ENCODE measurements around the gene DTX1. TPM values are rescaled to one million over a fixed set of nuclear protein-coding genes. Genes with fewer than 3 reads are reported as not detected.
A peak's percentile ranks its signal among the peaks of the same experiment; 100 is the strongest.

The DTX1 gene
- total and polyA plus RNA-seq, 2 of the 8 experiments (the other 6 are each of a cell fraction or from before 2014, with no cell fraction given), result 4.7 to 6.9 TPM

DNA sequence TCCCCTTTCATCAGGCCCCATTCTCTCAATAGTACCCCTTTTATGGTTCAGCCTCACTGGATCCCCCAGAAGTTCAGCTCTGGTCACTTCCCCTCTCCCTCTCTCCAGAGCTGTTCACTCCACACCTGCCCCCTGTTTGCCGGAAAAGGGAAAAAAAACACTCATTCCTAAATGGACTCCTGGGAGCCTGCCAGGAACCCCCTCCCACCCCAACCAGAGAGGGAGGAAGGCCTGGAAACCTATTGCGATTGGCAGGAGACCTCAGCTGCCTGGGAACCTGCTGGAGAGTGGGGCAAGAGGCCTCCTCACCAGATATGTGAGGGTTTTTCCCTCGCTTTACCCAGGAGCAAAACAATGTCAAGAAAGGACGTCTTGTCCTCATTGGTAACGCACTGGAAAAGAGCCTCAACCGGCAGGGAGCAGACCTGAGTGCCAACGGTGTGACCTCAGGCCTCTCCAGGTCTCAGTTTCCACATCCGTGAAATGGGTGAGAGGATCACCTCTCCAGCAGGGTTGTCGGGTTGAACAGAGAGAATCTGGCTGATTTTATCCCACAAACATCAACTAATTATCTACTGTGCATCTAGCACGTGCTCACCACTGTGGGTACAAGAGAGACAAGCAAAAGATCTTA, 4.6 kb downstream of the DTX1 start:
- Histone ChIP-seq H3K27me3 (replicated peaks in 1 of 4; ENCODE audit: control insufficient read depth in 3 of 4, extremely low read depth in 1 of 4, insufficient read depth in 3 of 4, low read length in 3 of 4) (peaks cover 0 to 10% (median 10%) of the 10 kb centered on the region in 4 experiments; a peak in 6 of 7 replicates), H3K23me2 (ENCODE audit: low read depth, low read length) (peaks cover 15% of the 10 kb centered on the region; the same call in 1 of the 2 replicates), H4K20me1 (replicated peaks in 1 of 2; ENCODE audit: control insufficient read depth in 1 of 2, insufficient read depth in 2 of 2, low read length in 2 of 2) (peaks cover 0 to 5% of the 10 kb centered on the region in 2 experiments), H3K9me3 (ENCODE audit: insufficient read depth in 2 of 2, low read depth in 1 of 2, low read length in 1 of 2) (no peaks in the 10 kb centered on the region), H3K79me2 (ENCODE audit: control insufficient read depth in 1 of 2, insufficient read depth in 2 of 2, low read length in 2 of 2) (no peaks in the 10 kb centered on the region), H2BK15ac (ENCODE audit: low read length) (peak overlapping the region; percentile 5; the same call in 1 of the 2 replicates), H2BK12ac (ENCODE audit: low read depth, low read length) (no peak overlapping the region), H3K23ac (ENCODE audit: insufficient read length) (no peak overlapping the region), H4K5ac (ENCODE audit: insufficient read length, low read depth, low read length) (no peak overlapping the region), H4K91ac (replicated peaks; ENCODE audit: insufficient read length, low read length) (no peak overlapping the region), H3K4me3 (ENCODE audit: extremely low read depth in 1 of 4, insufficient read depth in 2 of 4, low read depth in 3 of 4, low read length in 4 of 4) (no peak overlapping the region), H4K8ac (ENCODE audit: extremely low read depth, insufficient read depth, low read length) (no peak overlapping the region), H2AK5ac (ENCODE audit: low read depth, low read length) (0 out of 2 replicates have a peak overlapping the region, but pooled peaks have one; percentile 39), H3K27ac (ENCODE audit: low read depth, low read length) (no peak overlapping the region), H3K79me1 (ENCODE audit: low read depth, low read length) (no peaks in the 10 kb centered on the region), H3K36me3 (ENCODE audit: control insufficient read depth in 2 of 4, insufficient read depth in 4 of 4, low read length in 3 of 4) (no peaks in the 10 kb centered on the region), H3K9ac (replicated peaks in 1 of 4; ENCODE audit: extremely low read depth in 1 of 4, low read depth in 3 of 4, low read length in 3 of 4) (no peak overlapping the region), H3K4me1 (replicated peaks in 1 of 4; ENCODE audit: control insufficient read depth in 3 of 4, insufficient read depth in 4 of 4, low read length in 3 of 4) (peaks cover 0 to 20% (median 12%) of the 10 kb centered on the region in 4 experiments; a peak in 6 of 7 replicates), H3K14ac (ENCODE audit: insufficient read length) (no peak overlapping the region), H2BK5ac (ENCODE audit: low read depth, low read length) (no peak overlapping the region), H2BK120ac (replicated peaks; ENCODE audit: low read depth, low read length) (no peak overlapping the region), H3K4me2 (ENCODE audit: insufficient read depth in 1 of 2, low read depth in 2 of 2, low read length in 2 of 2) (no peak overlapping the region), H3K56ac (replicated peaks; ENCODE audit: insufficient read length, low read depth, low read length) (no peak overlapping the region), H2BK20ac (ENCODE audit: low read length) (no peak overlapping the region), H3K4ac (replicated peaks; ENCODE audit: insufficient read length, low read depth, low read length) (no peak overlapping the region), H2AFZ (ENCODE audit: low read length) (no peak overlapping the region), H3K18ac (ENCODE audit: extremely low read depth, low read length) (no peak overlapping the region)
- POLR2A ChIA-PET (ENCODE audit: partially characterized antibody), result no interaction called here
- CTCF ChIA-PET (ENCODE audit: partially characterized antibody), result interaction anchor here (1.0 to 12.0 kb wide), 4 partner anchors 11 to 35 kb away, joined by 3 to 96 read pairs (median 8); no protein-coding TSS in a partner anchor
- TF ChIP-seq KDM1A (IDR thresholded peaks at IDR 0.05; ENCODE audit: borderline replicate concordance, low read length), result peak; percentile 84; the same call in 1 of the 2 replicates
- TF ChIP-seq PHF8 (conservative IDR thresholded peaks at IDR 0.05; ENCODE audit: low read depth, low read length), result no peak
- FAIRE-seq, result no peak
- no peak for DNase-seq (ENCODE audit: low read depth in 1 of 2, low spot score in 2 of 2)
- 84% methylated on average over 10 of the region's 10 CpGs; no CpG with 5 or more reads in 1 of the 2 experiments for WGBS, 2 experiments (ENCODE audit: extremely low coverage in 1 of 2, insufficient coverage in 1 of 2, insufficient read length in 1 of 2, insufficient replicate concordance in 2 of 2, low coverage in 1 of 2, low lambda C conversion rate in 2 of 2, missing lambda C conversion rate in 1 of 2)
